ENCODE results near the gene OR2M7. TPM values are rescaled to one million over a fixed set of nuclear protein-coding genes. Genes with fewer than 3 reads are reported as not detected.

The OR2M7 gene
- total RNA-seq, 1 experiment from 2014 or later = not detected

DNA sequence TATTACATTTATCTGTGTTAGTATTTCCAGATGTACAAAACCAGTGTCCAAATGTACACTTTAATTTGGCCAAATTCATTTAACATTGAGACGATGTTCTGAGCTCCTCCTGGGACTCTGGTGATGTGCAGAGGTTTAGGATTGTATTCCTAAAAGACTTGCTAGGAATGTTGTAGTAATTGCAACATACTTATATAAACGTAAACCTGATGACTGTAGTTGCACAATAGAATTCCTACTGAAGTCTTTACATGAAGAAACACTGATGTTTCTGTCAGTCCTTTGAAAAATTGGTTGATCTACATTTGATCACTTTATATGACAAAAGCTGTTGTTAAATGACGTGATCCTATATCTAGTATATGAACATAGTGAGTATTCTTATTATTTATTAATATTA is 19.1 kb upstream of the OR2M7 start:
- Histone ChIP-seq H3K27ac (ENCODE audit: insufficient read length, low read depth, low read length) (no peak overlapping the region), H3T11ph (ENCODE audit: low read length) (no peak overlapping the region), H2AFZ (ENCODE audit: low read length) (no peak overlapping the region), H3K4me1 (ENCODE audit: insufficient read depth, low read length) (no peaks in the 10 kb centered on the region), H2BK12ac (ENCODE audit: insufficient read length, low read depth, low read length) (no peak overlapping the region), H2AK5ac (ENCODE audit: insufficient read length, low read length) (no peak overlapping the region), H4K5ac (ENCODE audit: insufficient read length, low read depth, low read length) (no peak overlapping the region), H2BK20ac (ENCODE audit: low read depth, low read length, poor library complexity, severe bottlenecking) (no peak overlapping the region), H4K20me1 (ENCODE audit: control insufficient read depth, insufficient read depth, insufficient read length) (no peaks in the 10 kb centered on the region), H2BK120ac (ENCODE audit: low read depth, low read length, poor library complexity, severe bottlenecking) (no peak overlapping the region), H3K9me3 (ENCODE audit: control insufficient read depth, low read depth, low read length) (peaks cover 52% of the 10 kb centered on the region), H3K23ac (ENCODE audit: insufficient read length, low read depth, low read length) (no peak overlapping the region), H4K91ac (ENCODE audit: insufficient read length, low read depth, low read length) (no peak overlapping the region), H3K14ac (ENCODE audit: insufficient read depth, low read length) (no peak overlapping the region), H4K8ac (replicated peaks; ENCODE audit: insufficient read length, low read depth, low read length) (no peak overlapping the region), H3K4ac (ENCODE audit: low read depth, low read length) (no peak overlapping the region), H3K79me1 (ENCODE audit: insufficient read depth, low read depth, low read length, poor library complexity, severe bottlenecking) (no peaks in the 10 kb centered on the region), H3K4me2 (ENCODE audit: insufficient read depth, insufficient read length, low read length) (no peak overlapping the region), H2BK15ac (ENCODE audit: low read depth, low read length) (no peak overlapping the region), H3K27me3 (ENCODE audit: insufficient read depth, low read length) (no peaks in the 10 kb centered on the region), H3K79me2 (ENCODE audit: insufficient read depth, low read length) (no peaks in the 10 kb centered on the region), H3K9ac (ENCODE audit: extremely low read depth, insufficient read length, low read length) (no peak overlapping the region), H3K56ac (ENCODE audit: insufficient read length, low read depth, low read length) (no peak overlapping the region), H3K18ac (ENCODE audit: insufficient read length, low read depth, low read length) (no peak overlapping the region), H2BK5ac (ENCODE audit: insufficient read length, low read length) (no peak overlapping the region), H3K23me2 (ENCODE audit: insufficient read length, low read depth, low read length, poor library complexity, severe bottlenecking) (no peaks in the 10 kb centered on the region)
- WGBS (ENCODE audit: extremely low coverage, insufficient read length, low lambda C conversion rate) = no CpG with 5 or more reads among the region's 3 CpGs
- TF ChIP-seq, protein P1, sequence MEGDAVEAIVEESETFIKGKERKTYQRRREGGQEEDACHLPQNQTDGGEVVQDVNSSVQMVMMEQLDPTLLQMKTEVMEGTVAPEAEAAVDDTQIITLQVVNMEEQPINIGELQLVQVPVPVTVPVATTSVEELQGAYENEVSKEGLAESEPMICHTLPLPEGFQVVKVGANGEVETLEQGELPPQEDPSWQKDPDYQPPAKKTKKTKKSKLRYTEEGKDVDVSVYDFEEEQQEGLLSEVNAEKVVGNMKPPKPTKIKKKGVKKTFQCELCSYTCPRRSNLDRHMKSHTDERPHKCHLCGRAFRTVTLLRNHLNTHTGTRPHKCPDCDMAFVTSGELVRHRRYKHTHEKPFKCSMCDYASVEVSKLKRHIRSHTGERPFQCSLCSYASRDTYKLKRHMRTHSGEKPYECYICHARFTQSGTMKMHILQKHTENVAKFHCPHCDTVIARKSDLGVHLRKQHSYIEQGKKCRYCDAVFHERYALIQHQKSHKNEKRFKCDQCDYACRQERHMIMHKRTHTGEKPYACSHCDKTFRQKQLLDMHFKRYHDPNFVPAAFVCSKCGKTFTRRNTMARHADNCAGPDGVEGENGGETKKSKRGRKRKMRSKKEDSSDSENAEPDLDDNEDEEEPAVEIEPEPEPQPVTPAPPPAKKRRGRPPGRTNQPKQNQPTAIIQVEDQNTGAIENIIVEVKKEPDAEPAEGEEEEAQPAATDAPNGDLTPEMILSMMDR (conservative IDR thresholded peaks at IDR 0.05) = no peak
- H3K4me1 Mint-ChIP-seq = no peaks in the 10 kb centered on the region
- peaks cover 0 to 21% (median 8%) of the 10 kb centered on the region in 3 experiments; a peak in 6 of 7 replicates for H3K36me3 Mint-ChIP-seq (ENCODE audit: insufficient read depth in 1 of 3, low read depth in 3 of 3)
- DNase-seq = no peak
- no peak overlapping the region for H3K4me3 Mint-ChIP-seq
- no peak overlapping the region for H3K27ac Mint-ChIP-seq
- peaks cover 74 to 81% of the 10 kb centered on the region in 2 experiments for H3K9me3 Mint-ChIP-seq
- H3K27me3 Mint-ChIP-seq (ENCODE audit: low read depth) = no peaks in the 10 kb centered on the region; the same call in 1 of the 2 replicates
